Measurements from ENCODE around the gene PCDHB14.
"Not testable (repeated sequence)": the region's sequence is repeated elsewhere in the genome, so short reads cannot be mapped to it uniquely, and the experiment has no call there.

- not testable (repeated sequence) for TF ChIP-seq CHD1 (IDR thresholded peaks at IDR 0.05; ENCODE audit: low read depth, low read length); SMC3 (IDR thresholded peaks at IDR 0.05; ENCODE audit: low read depth, low read length); CTCF (conservative IDR thresholded peaks at IDR 0.05; ENCODE audit: low read depth, low read length); BHLHE40 (IDR thresholded peaks at IDR 0.05; ENCODE audit: low read depth, low read length); ELK1 (IDR thresholded peaks at IDR 0.05; ENCODE audit: borderline replicate concordance, low read depth, low read length); MAZ (IDR thresholded peaks at IDR 0.05; ENCODE audit: borderline replicate concordance, low read depth, low read length); POLR2A (IDR thresholded peaks at IDR 0.05; ENCODE audit: low read depth, low read length); USF2 (IDR thresholded peaks at IDR 0.05; ENCODE audit: low read depth, low read length); MAFK (IDR thresholded peaks at IDR 0.05; ENCODE audit: low read depth, low read length); RAD21 (IDR thresholded peaks at IDR 0.05; ENCODE audit: low read length)
Measured at GRCh38 chr5:141177577-141178191, 45.5 kb upstream of the PCDHB14 start, which contains the start of gene PCDHB8.

Data from IMR-90 (cell line).